GM12878 (cell line): ENCODE data around the gene STARD3. TPM values are rescaled to one million over a fixed set of nuclear protein-coding genes. Genes with fewer than 3 reads are reported as not detected.

Experiments used
- ATAC-seq: fragments of 200-7000 bp; cut with Tn5 transposase; 3 replicates; pipeline ENCODE4 v1.9.1; 2020; ENCODE audit warnings: mild to moderate bottlenecking, moderate library complexity
- BruUV-seq: library from RNA; stranded (reverse); fragments of 400-500 nt; replicated peaks from 2 replicates; lab custom pipeline; 2021; lab: Mats Ljungman, UMichigan
- CTCF ChIA-PET: fragments of 300-600 bp; sonication (Branson Sonifier 250); formaldehyde crosslinking; extraction: SDS; loops from one replicate; lab custom pipeline; 2021; ENCODE audit warnings: inconsistent platforms; lab: Yijun Ruan, JAX
- POLR2A ChIA-PET: fragments of 350-600 bp; formaldehyde crosslinking; extraction: SDS; loops from one replicate; lab custom pipeline; 2021; ENCODE audit warnings: inconsistent platforms; lab: Charles Lee
- RAD21 ChIA-PET: fragments of 300-600 bp; sonication (Branson Sonifier 250); formaldehyde crosslinking; loops from one replicate; lab custom pipeline; 2023; ENCODE audit warnings: antibody characterized with exemption; ENCODE audit not compliant: unreplicated experiment; lab: Charles Lee
- SMC1A ChIA-PET: fragments of 300-600 bp; sonication (Branson Sonifier 250); formaldehyde crosslinking; loops from one replicate; lab custom pipeline; 2023; ENCODE audit not compliant: unreplicated experiment, uncharacterized antibody; lab: Charles Lee
- DNase-seq: peaks from one replicate; pipeline ENCODE4 v3.0.0-alpha.2; 2011; ENCODE audit warnings: low read depth, low spot score
- FAIRE-seq: peaks from 3 replicates; lab custom pipeline; 2011; peaks lifted over from hg19 to GRCh38; lab: Jason Lieb, UNC
- H2AFZ ChIP-seq: 2 replicates; pipeline ENCODE4 v1.6.0; 2011; ENCODE audit warnings: low read depth, low read length, control low read depth; ENCODE audit not compliant: control insufficient read depth
- H3K27ac ChIP-seq: 2 replicates; pipeline ENCODE4 v1.5.1; 2011; ENCODE audit warnings: control low read depth; ENCODE audit not compliant: control insufficient read depth, insufficient read depth
- H3K27me3 ChIP-seq, 2 experiments: replicated peaks in 1 of 2; 2 replicates each; pipeline versions ENCODE4 v1.6.0 to v1.6.1; 2011; ENCODE audit warnings: low read length in 1 of 2; ENCODE audit not compliant: control insufficient read depth in 2 of 2, insufficient read depth in 2 of 2
- H3K36me3 ChIP-seq, 2 experiments: 2 replicates each; pipeline ENCODE4 v1.5.1; 2011; ENCODE audit warnings: low read length in 1 of 2; ENCODE audit not compliant: control insufficient read depth in 2 of 2, insufficient read depth in 2 of 2
- H3K4me1 ChIP-seq: 2 replicates; pipeline ENCODE4 v1.6.1; 2011; ENCODE audit warnings: mild to moderate bottlenecking, low read length, moderate library complexity, mixed read lengths; ENCODE audit not compliant: control insufficient read depth, insufficient read depth
- H3K4me2 ChIP-seq: 2 replicates; pipeline ENCODE4 v1.6.0; 2011; ENCODE audit warnings: control low read depth; ENCODE audit not compliant: control insufficient read depth, insufficient read depth
- H3K4me3 ChIP-seq: fragments of 200-600 bp; sonication (generic); 2 replicates; pipeline ENCODE4 v1.5.1; 2016
- H3K79me2 ChIP-seq: 2 replicates; pipeline ENCODE4 v1.6.0; 2011; ENCODE audit warnings: low read length; ENCODE audit not compliant: control insufficient read depth, insufficient read depth
- H3K9ac ChIP-seq: 2 replicates; pipeline ENCODE4 v1.8.0; 2011; ENCODE audit warnings: low read length, control low read depth, mixed read lengths; ENCODE audit not compliant: control insufficient read depth, insufficient read depth
- H3K9me3 ChIP-seq: replicated peaks from 3 replicates; pipeline ENCODE4 v1.5.1; 2011; ENCODE audit warnings: mild to moderate bottlenecking, low read length; ENCODE audit not compliant: control insufficient read depth, insufficient read depth
- H4K20me1 ChIP-seq: 2 replicates; pipeline ENCODE4 v1.6.0; 2011; ENCODE audit not compliant: control insufficient read depth, insufficient read depth
- ATF3 ChIP-seq: IDR thresholded peaks from 2 replicates; pipeline ENCODE4 v1.6.1; 2011; ENCODE audit warnings: low read depth, mild to moderate bottlenecking, low read length, moderate library complexity, borderline replicate concordance; ENCODE audit errors: extremely low read depth
- ATF7 ChIP-seq: fragments of 450-650 bp; IDR thresholded peaks from 2 replicates; pipeline ENCODE4 v1.6.1; 2016; ENCODE audit warnings: low read depth, mild to moderate bottlenecking
- BCLAF1 ChIP-seq: fragments of 450-650 bp; IDR thresholded peaks from 2 replicates; pipeline ENCODE4 v1.6.1; 2017; ENCODE audit warnings: antibody characterized with exemption, mild to moderate bottlenecking, moderate library complexity
- BRCA1 ChIP-seq: IDR thresholded peaks from 2 replicates; pipeline ENCODE4 v1.6.1; 2011; ENCODE audit warnings: low read depth, low read length, improper control_type of control experiment
- DPF2 ChIP-seq: fragments of 450-650 bp; IDR thresholded peaks from 2 replicates; pipeline ENCODE4 v1.6.1; 2017; ENCODE audit warnings: mild to moderate bottlenecking
- EZH2 ChIP-seq: IDR thresholded peaks from 2 replicates; pipeline ENCODE4 v1.6.1; 2012; ENCODE audit warnings: low read depth, mild to moderate bottlenecking, control low read depth, inconsistent platforms, low read length, borderline replicate concordance; ENCODE audit not compliant: control insufficient read depth
- GABPA ChIP-seq: IDR thresholded peaks from 2 replicates; pipeline ENCODE4 v1.6.1; 2014; ENCODE audit warnings: antibody characterized with exemption, low read depth, mild to moderate bottlenecking, inconsistent platforms
- HDAC6 ChIP-seq: fragments of 200-600 bp; sonication (generic); IDR thresholded peaks from one replicate; pipeline ENCODE4 v1.8.0; 2017; ENCODE audit warnings: antibody characterized with exemption; ENCODE audit not compliant: unreplicated experiment
- MTA3 ChIP-seq: IDR thresholded peaks from 2 replicates; pipeline ENCODE4 v1.6.1; 2012; ENCODE audit warnings: low read length, inconsistent platforms, borderline replicate concordance
- NKRF ChIP-seq: fragments of 450-650 bp; conservative IDR thresholded peaks from 2 replicates; pipeline ENCODE4 v1.6.1; 2017; ENCODE audit warnings: mild to moderate bottlenecking, moderate library complexity
- POLR2AphosphoS5 ChIP-seq: IDR thresholded peaks from 2 replicates; pipeline ENCODE4 v1.6.1; 2011; ENCODE audit warnings: mild to moderate bottlenecking, low read length, inconsistent platforms
- RCOR1 ChIP-seq: conservative IDR thresholded peaks from 2 replicates; pipeline ENCODE4 v1.6.1; 2012; ENCODE audit warnings: low read depth, low read length, improper control_type of control experiment
- ZNF207 ChIP-seq: fragments of 450-650 bp; IDR thresholded peaks from 2 replicates; pipeline ENCODE4 v1.6.1; 2014; ENCODE audit warnings: antibody characterized with exemption, mild to moderate bottlenecking, borderline replicate concordance
- ZNF217 ChIP-seq: fragments of 450-650 bp; IDR thresholded peaks from 2 replicates; pipeline ENCODE4 v1.6.1; 2017; ENCODE audit warnings: antibody characterized with exemption, mild to moderate bottlenecking
- WGBS: methylation state at CpG from one replicate; pipeline ENCODE4 v1.1.6; 2016; ENCODE audit warnings: low lambda C conversion rate; ENCODE audit not compliant: insufficient replicate concordance, insufficient coverage; ENCODE audit errors: missing lambda C conversion rate; 5-methylcytosine and 5-hydroxymethylcytosine counted together
- in situ Hi-C: fragments of 300-500 bp; cut with MboI; formaldehyde crosslinking; loops from 9 replicates; pipeline ENCODE4 v1.14.3; 2018; ENCODE audit warnings: mixed read lengths
- intact Hi-C: fragments of 100-400 bp; cut with micrococcal nuclease; formaldehyde crosslinking; loops from one replicate; pipeline ENCODE4 v1.14.2; 2022; ENCODE audit not compliant: unreplicated experiment
- polyA plus RNA-seq, 11 experiments: library from polyadenylated mRNA; depleted of rRNA in 4 of 11; unstranded in 6 of 11; stranded (reverse) in 5 of 11; fragments of >200 nt; fragmentation: Nextera tagmentation in 4 of 11; fragmentation: Illumina TruSeq in 1 of 11; extraction: Ambion mirVana in 4 of 11; extraction: Trizol in 1 of 11; gene quantifications; 1 replicate in 1 of 11; 2 replicates in 10 of 11; pipeline versions ENCODE4 v1.2.1 to v1.2.3, GENCODE V29; 2011 to 2016; ENCODE audit warnings: inconsistent platforms in 2 of 11, missing spikeins in 2 of 11, low read depth in 1 of 11
- total RNA-seq, 4 experiments: library from RNA; depleted of rRNA in 3 of 4; stranded (reverse); fragments of >200 nt in 3 of 4; fragmentation: Illumina TruSeq in 1 of 4; extraction: Trizol in 1 of 4; gene quantifications; 2 replicates each; pipeline versions ENCODE4 v1.2.1 to v1.2.3, GENCODE V29; 2013 to 2021

STARD3 gene
- total and polyA plus RNA-seq, 10 of the 15 experiments (the other 5 are each of a cell fraction or from before 2014, with no cell fraction given), result 0.08 to 62.7 (median 27.5) TPM

GRCh38 chr17:39640591-39641031 is 3.7 kb downstream of the STARD3 start:
- no peak for FAIRE-seq
- POLR2A ChIA-PET, result interaction anchor here (0.5 kb wide), 1 partner anchor 135 kb away, joined by 5 read pairs; no protein-coding TSS in a partner anchor
- H3K9me3 ChIP-seq, result no peaks in the 10 kb centered on the region

More at GRCh38 chr17:39640591-39641031, 3.7 kb downstream of the STARD3 start:
- no peaks in the 10 kb centered on the region; a peak in 1 of 4 replicates for H3K36me3 ChIP-seq
- H3K9ac ChIP-seq, result no peak overlapping the region
- TF ChIP-seq BRCA1, result no peak
- no peak for TF ChIP-seq EZH2
- no peak for TF ChIP-seq ATF7
- TF ChIP-seq DPF2, result no peak
- TF ChIP-seq GABPA, result no peak
- no peak for TF ChIP-seq BCLAF1
- TF ChIP-seq MTA3, result no peak
- TF ChIP-seq RCOR1, result no peak
- TF ChIP-seq ZNF207, result no peak
- TF ChIP-seq POLR2AphosphoS5, result no peak
- no peak for TF ChIP-seq NKRF
- TF ChIP-seq ATF3, result no peak
- no peak for TF ChIP-seq HDAC6
- TF ChIP-seq ZNF217, result no peak
- DNase-seq (no peak), ATAC-seq (no peak)
- SMC1A ChIA-PET, result interaction anchor here (1.0 kb wide), 1 partner anchor 30 kb away, joined by 3 read pairs; no protein-coding TSS in a partner anchor
- H3K4me3 ChIP-seq, result no peak overlapping the region
- WGBS, result 83% methylated on average over 4 of the region's 4 CpGs
- CTCF ChIA-PET, result interaction anchor here (0.7 to 15.5 kb wide), 5 partner anchors 10 to 386 kb away, joined by 3 to 225 read pairs (median 10); no protein-coding TSS in a partner anchor
- H2AFZ ChIP-seq, result no peak overlapping the region
- H3K4me1 ChIP-seq, result peaks cover 20% of the 10 kb centered on the region
- H3K4me2 ChIP-seq, result 0 out of 2 replicates have a peak overlapping the region, but pooled peaks have one; percentile 20
- no TSS peak for BruUV-seq
- intact Hi-C loops (no loop called here), in situ Hi-C loops (no loop called here)
- H3K79me2 ChIP-seq, result peaks cover 39% of the 10 kb centered on the region
- no peaks in the 10 kb centered on the region for H3K27me3 ChIP-seq
- H3K27ac ChIP-seq, result no peak overlapping the region
- RAD21 ChIA-PET, result interaction anchor here (0.6 kb wide), 1 partner anchor 441 kb away, joined by 4 read pairs; the partner anchor contains the start of gene RPL19
- H4K20me1 ChIP-seq, result peaks cover 3% of the 10 kb centered on the region; the same call in 1 of the 2 replicates
